ENCODE results near the gene S100P. TPM values are rescaled to one million over a fixed set of nuclear protein-coding genes. Genes with fewer than 3 reads are reported as not detected.
"Not testable (repeated sequence)": the region's sequence is repeated elsewhere in the genome, so short reads cannot be mapped to it uniquely, and the experiment has no call there.

The S100P gene
- total and polyA plus RNA-seq, 3 donors from 2014 or later: 0.19 to 3.5 (median 2.1) TPM

DNA sequence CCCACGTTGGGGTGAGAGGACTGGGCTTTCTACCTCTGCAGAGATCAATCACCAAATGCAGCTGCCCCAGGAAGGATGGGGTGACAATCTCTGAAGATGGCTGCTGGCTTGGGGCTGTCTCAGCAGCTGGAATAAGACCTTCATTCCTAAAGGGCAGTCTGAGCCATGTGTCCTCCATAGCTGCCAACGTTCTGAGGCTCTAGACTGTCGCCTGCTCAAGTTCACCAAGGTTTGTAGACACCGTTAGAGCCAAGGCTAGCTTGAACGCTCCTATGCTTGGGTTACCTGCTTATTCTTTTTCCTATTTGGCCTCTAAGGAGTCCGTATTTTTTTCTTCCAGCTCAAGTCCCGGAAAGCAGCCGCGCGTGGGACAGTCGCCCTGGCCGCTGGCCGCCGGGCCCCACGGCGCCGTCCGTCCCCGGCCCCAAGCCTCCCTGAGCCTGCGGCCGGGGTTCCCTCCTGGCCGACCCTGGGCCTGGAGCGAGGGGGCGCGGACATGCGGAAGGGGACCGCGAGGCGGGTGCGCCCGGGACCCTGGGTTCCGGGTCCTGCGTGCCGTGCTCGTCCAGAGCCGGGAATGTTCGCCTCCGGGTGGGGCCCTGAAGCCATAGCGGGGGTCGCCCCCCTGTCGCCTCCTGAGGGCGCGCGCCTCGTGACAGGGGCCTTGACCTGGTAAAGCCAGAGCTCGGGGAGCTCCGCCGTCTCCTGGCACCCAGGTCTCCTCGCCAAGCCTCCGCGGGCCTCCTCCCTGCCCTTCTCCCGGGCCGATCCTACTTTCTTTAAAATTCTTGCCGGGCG is 29.9 kb upstream of the S100P start:
- Histone ChIP-seq H3K9me3 (no peaks in the 10 kb centered on the region), H3K4me3 (peak overlapping the region; percentile 41 to 47), H3K36me3 (ENCODE audit: low read depth, missing control alignments) (no peaks in the 10 kb centered on the region), H3K27ac (no peak overlapping the region), H3K4me1 (peaks cover 11% of the 10 kb centered on the region), H3K27me3 (no peaks in the 10 kb centered on the region)
- peak; percentile 28 for DNase-seq
- TF ChIP-seq, protein P1, sequence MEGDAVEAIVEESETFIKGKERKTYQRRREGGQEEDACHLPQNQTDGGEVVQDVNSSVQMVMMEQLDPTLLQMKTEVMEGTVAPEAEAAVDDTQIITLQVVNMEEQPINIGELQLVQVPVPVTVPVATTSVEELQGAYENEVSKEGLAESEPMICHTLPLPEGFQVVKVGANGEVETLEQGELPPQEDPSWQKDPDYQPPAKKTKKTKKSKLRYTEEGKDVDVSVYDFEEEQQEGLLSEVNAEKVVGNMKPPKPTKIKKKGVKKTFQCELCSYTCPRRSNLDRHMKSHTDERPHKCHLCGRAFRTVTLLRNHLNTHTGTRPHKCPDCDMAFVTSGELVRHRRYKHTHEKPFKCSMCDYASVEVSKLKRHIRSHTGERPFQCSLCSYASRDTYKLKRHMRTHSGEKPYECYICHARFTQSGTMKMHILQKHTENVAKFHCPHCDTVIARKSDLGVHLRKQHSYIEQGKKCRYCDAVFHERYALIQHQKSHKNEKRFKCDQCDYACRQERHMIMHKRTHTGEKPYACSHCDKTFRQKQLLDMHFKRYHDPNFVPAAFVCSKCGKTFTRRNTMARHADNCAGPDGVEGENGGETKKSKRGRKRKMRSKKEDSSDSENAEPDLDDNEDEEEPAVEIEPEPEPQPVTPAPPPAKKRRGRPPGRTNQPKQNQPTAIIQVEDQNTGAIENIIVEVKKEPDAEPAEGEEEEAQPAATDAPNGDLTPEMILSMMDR (IDR thresholded peaks at IDR 0.05): no peak
- TF ChIP-seq POLR2A (IDR thresholded peaks at IDR 0.05): no peak
- intact Hi-C loops (cut with DNase I; ENCODE audit: low total_unique reads): no loop called here
- WGBS, 2 donors: 15 to 19% methylated on average over 20 to 55 of the region's 55 CpGs

DNA sequence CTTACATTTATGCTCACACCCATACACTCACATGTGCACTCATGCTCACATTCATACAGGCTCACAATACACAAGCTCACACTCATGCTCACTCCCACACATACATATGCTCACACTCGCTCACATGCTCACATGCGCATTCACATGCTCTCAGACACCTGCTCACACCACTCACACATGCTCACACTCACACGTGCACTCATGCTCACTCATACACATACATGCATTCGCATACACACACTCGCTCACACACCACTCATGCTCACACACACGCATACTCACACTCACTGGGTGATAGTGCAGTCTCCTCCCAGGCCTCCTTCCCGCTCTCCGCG is 28.4 kb upstream of the S100P start:
- DNase-seq: no peak
- WGBS, 2 donors: 59 to 78% methylated on average over 9 of the region's 9 CpGs
- H3K36me3 ChIP-seq (ENCODE audit: low read depth, missing control alignments): no peaks in the 10 kb centered on the region
- H3K9me3 ChIP-seq: no peaks in the 10 kb centered on the region
- TF ChIP-seq, protein P1 (IDR thresholded peaks at IDR 0.05): no peak
- TF ChIP-seq POLR2A (IDR thresholded peaks at IDR 0.05): no peak
- no peak overlapping the region for H3K4me3 ChIP-seq
- no peaks in the 10 kb centered on the region for H3K4me1 ChIP-seq
- H3K27ac ChIP-seq: no peak overlapping the region
- intact Hi-C loops (cut with DNase I; ENCODE audit: low total_unique reads): no loop called here
- no peaks in the 10 kb centered on the region for H3K27me3 ChIP-seq

DNA sequence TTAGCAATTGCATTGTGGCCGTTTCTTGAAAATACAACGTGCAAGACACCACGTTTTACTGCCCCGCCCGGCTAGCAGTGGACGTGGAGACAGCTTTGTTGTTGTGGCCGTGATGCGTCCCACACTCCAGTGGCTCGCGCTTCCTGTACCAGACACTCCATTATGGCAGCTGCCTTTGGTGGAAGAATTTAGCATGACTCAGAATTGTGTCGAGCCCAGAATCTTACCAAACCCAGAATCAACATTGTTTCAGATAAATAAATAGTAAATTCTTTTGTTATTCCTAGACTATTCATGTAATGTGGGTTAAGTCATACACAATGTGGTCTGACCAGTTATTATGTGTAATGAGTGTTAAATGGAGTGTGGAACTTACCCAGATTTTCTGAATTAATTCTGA is 25.3 kb upstream of the S100P start:
- DNase-seq: no peak
- no peaks in the 10 kb centered on the region for H3K36me3 ChIP-seq (ENCODE audit: low read depth, missing control alignments)
- H3K4me1 ChIP-seq: peaks cover 3% of the 10 kb centered on the region
- no peaks in the 10 kb centered on the region for H3K27me3 ChIP-seq
- H3K4me3 ChIP-seq: no peak overlapping the region
- TF ChIP-seq, protein P1 (IDR thresholded peaks at IDR 0.05): no peak
- TF ChIP-seq POLR2A (IDR thresholded peaks at IDR 0.05): no peak
- intact Hi-C loops (cut with DNase I; ENCODE audit: low total_unique reads): no loop called here
- H3K9me3 ChIP-seq: no peaks in the 10 kb centered on the region
- WGBS, 2 donors: 91 to 92% methylated on average over 11 of the region's 11 CpGs
- no peak overlapping the region for H3K27ac ChIP-seq

DNA sequence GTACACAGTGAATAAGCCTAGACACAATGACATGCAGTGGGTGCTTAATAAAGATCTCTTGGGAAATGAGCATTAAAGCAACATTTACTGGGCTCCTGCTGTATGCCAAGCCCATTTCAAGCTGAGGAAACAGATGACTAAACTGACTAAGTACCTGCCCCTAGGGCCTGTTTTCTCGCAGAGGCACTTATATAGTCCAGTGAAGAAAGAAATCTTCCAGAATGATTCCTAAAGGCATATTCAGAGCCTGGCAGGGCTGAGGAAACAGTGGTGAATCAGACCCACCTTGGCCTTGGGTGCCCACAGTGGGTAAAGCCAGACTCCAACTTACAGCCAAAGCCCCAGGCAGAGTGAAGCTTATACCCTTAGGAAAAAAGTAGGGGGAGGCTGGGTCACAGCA is 22.0 kb upstream of the S100P start:
- WGBS, 2 donors: 91 to 92% methylated on average over 1 of the region's 1 CpG
- H3K27ac ChIP-seq: no peak overlapping the region
- peaks cover 23% of the 10 kb centered on the region for H3K4me1 ChIP-seq
- no peak for DNase-seq
- no peak for TF ChIP-seq POLR2A (IDR thresholded peaks at IDR 0.05)
- TF ChIP-seq, protein P1 (IDR thresholded peaks at IDR 0.05): no peak
- H3K36me3 ChIP-seq (ENCODE audit: low read depth, missing control alignments): peaks cover 4% of the 10 kb centered on the region
- H3K4me3 ChIP-seq: no peak overlapping the region
- no peaks in the 10 kb centered on the region for H3K9me3 ChIP-seq
- intact Hi-C loops (cut with DNase I; ENCODE audit: low total_unique reads): no loop called here
- no peaks in the 10 kb centered on the region for H3K27me3 ChIP-seq

DNA sequence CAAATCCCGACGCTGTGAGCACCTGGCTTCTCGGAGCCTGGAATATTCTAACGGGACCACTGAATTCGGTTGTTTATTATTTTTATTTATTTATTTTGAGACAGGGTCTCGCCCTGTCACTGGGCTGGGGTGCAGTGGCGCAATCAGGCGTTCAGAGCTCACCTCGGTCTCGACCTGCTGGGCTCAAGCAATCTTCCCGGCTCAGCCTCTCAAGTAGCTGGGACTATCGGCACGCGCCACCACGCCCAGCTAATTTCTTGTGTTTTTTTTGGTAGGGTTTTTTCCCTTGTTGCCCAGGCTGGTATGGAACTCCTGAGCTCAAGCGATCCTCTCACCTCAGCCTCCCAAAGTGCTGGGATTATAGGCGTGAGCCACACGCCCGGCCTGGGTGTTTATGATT is 21.5 kb upstream of the S100P start:
- WGBS, 2 donors: 77 to 79% methylated on average over 19 of the region's 19 CpGs
- DNase-seq: no peak
- TF ChIP-seq, protein P1 (IDR thresholded peaks at IDR 0.05): no peak
- TF ChIP-seq POLR2A (IDR thresholded peaks at IDR 0.05): no peak
- Histone ChIP-seq H3K36me3 (ENCODE audit: low read depth, missing control alignments) (peaks cover 4% of the 10 kb centered on the region), H3K9me3 (no peaks in the 10 kb centered on the region), H3K27me3 (no peaks in the 10 kb centered on the region), H3K4me3 (no peak overlapping the region), H3K4me1 (peaks cover 25% of the 10 kb centered on the region), H3K27ac (no peak overlapping the region)
- intact Hi-C loops (cut with DNase I; ENCODE audit: low total_unique reads): no loop called here

DNA sequence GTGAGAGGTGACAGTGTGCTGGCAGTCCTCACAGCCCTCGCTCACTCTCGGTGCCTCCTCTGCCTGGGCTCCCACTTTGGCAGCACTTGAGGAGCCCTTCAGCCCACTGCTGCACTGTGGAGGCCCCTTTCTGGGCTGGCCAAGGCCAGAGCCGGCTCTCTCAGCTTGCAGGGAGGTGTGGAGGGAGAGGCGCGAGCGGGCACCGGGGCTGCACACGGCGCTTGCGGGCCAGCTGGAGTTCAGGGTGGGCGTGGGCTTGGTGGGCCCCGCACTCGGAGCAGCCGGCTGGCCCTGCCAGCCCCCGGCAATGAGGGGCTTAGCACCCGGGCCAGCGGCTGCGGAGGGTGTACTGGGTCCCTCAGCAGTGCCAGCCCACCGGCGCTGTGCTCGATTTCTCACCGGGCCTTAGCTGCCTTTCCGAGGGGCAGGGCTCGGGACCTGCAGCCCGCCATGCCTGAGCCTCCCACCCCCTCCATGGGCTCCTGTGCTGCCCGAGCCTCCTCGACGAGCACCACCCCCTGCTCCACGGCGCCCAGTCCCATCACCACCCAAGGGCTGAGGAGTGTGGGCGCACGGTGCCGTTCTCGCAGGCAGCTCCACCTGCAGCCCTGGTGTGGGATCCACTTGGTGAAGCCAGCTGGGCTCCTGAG is 21.0 kb upstream of the S100P start:
- H3K36me3 ChIP-seq (ENCODE audit: low read depth, missing control alignments); H3K9me3 ChIP-seq; H3K27me3 ChIP-seq; DNase-seq; H3K27ac ChIP-seq; intact Hi-C loops (cut with DNase I; ENCODE audit: low total_unique reads): not testable (repeated sequence)
- peak overlapping the region; percentile 77 to 87 for H3K4me3 ChIP-seq
- WGBS, 2 donors: 61 to 71% methylated on average over 13 to 32 of the region's 34 CpGs
- peaks cover 25% of the 10 kb centered on the region for H3K4me1 ChIP-seq

DNA sequence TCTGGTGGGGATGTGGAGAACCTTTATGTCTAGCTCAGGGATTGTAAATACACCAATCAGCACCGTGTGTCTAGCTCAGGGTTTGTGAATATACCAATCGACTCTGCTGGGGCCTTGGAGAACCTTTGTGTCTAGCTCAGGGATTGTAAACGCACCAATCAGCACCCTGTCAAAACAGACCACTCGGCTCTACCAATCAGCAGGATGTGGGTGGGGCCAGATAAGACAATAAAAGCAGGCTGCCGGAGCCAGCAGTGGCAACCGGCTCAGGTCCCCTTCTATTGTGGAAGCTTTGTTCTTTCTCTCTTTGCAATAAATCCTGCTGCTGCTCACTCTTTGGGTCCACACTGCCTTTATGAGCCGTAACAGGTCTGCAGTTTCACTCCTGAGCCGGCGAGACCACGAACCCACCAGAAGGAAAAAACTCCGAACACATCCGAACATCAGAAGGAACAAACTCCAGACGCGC is 20.5 kb upstream of the S100P start:
- Histone ChIP-seq H3K4me3 (peak overlapping the region; percentile 77 to 87), H3K27ac (peak overlapping the region; percentile 86 to 91), H3K4me1 (peaks cover 25% of the 10 kb centered on the region)
- WGBS, 2 donors: 18 to 22% methylated on average over 13 to 14 of the region's 14 CpGs
- H3K27me3 ChIP-seq; H3K36me3 ChIP-seq (ENCODE audit: low read depth, missing control alignments); intact Hi-C loops (cut with DNase I; ENCODE audit: low total_unique reads); H3K9me3 ChIP-seq: not testable (repeated sequence)
- peak; percentile 57 for DNase-seq

All from testis (tissue), 3 donors.